GM18870 (cell line): ENCODE results near the gene HDAC11.

ENCODE experiments used
- ATAC-seq: cut with Tn5 transposase; IDR thresholded peaks from one replicate; pipeline ENCODE4 v1.9.1; 2021; ENCODE audit warnings: moderate library complexity; ENCODE audit not compliant: unreplicated experiment

HDAC11 gene

GRCh38 chr3:13522236-13522635, 42.1 kb downstream of the HDAC11 start:
- no peak for ATAC-seq

- ATAC-seq, result no peak
Observed at GRCh38 chr3:13524979-13525669, 45.0 kb downstream of the HDAC11 start.

- no peak for ATAC-seq
Observed at GRCh38 chr3:13525827-13526625, 45.9 kb downstream of the HDAC11 start.

GRCh38 chr3:13526626-13526949, 46.5 kb downstream of the HDAC11 start:
- no peak for ATAC-seq

- no peak for ATAC-seq
Observed at GRCh38 chr3:13528217-13528867, 48.2 kb downstream of the HDAC11 start.

GRCh38 chr3:13529196-13530112, 49.3 kb downstream of the HDAC11 start:
- ATAC-seq, result no peak

GRCh38 chr3:13530241-13531009, 50.3 kb downstream of the HDAC11 start:
- ATAC-seq, result no peak

- ATAC-seq, result no peak
Observed at GRCh38 chr3:13532085-13532484, 52.0 kb downstream of the HDAC11 start.

GRCh38 chr3:13532631-13533030, 52.5 kb downstream of the HDAC11 start:
- ATAC-seq, result no peak

- ATAC-seq, result no peak
Observed at GRCh38 chr3:13533885-13534301, 53.8 kb downstream of the HDAC11 start.

- ATAC-seq, result no peak
Observed at GRCh38 chr3:13535526-13535875, 55.4 kb downstream of the HDAC11 start.

- ATAC-seq, result no peak
Observed at GRCh38 chr3:13535905-13536304, 55.8 kb downstream of the HDAC11 start.

GRCh38 chr3:13536432-13536831, 56.3 kb downstream of the HDAC11 start:
- ATAC-seq, result no peak

GRCh38 chr3:13536832-13537231, 56.7 kb downstream of the HDAC11 start:
- no peak for ATAC-seq

GRCh38 chr3:13537244-13537908, 57.3 kb downstream of the HDAC11 start:
- no peak for ATAC-seq

- no peak for ATAC-seq
Observed at GRCh38 chr3:13537909-13538296, 57.8 kb downstream of the HDAC11 start.

- ATAC-seq, result no peak
Observed at GRCh38 chr3:13538520-13539291, 58.6 kb downstream of the HDAC11 start.

GRCh38 chr3:13539292-13539638, 59.2 kb downstream of the HDAC11 start:
- no peak for ATAC-seq

GRCh38 chr3:13539671-13540070, 59.6 kb downstream of the HDAC11 start:
- no peak for ATAC-seq
